Stomach (tissue), 9 donors: Measurements from ENCODE around the gene CFAP20DC. TPM values are rescaled to one million over a fixed set of nuclear protein-coding genes. Genes with fewer than 3 reads are reported as not detected.
A peak's percentile ranks its signal among the peaks of the same experiment; 100 is the strongest.

Experiments used
- DNase-seq, 2 donors: peaks; one replicate each; pipeline versions ENCODE4 v3.0.0 to v3.0.0-alpha.2; 2013 to 2019
- H3K27ac ChIP-seq, 5 donors: fragments of 200-600 bp in 4 of 5; sonication (generic) in 4 of 5; one replicate each; pipeline ENCODE4 v1.5.1; 2013 to 2019; ENCODE audit warnings: mild to moderate bottlenecking in 1 of 5, moderate library complexity in 1 of 5
- H3K27me3 ChIP-seq, 3 donors: fragments of 200-600 bp; sonication (generic); one replicate each; pipeline ENCODE4 v1.5.1; 2017 to 2019; ENCODE audit warnings: mixed run types in 1 of 3
- H3K36me3 ChIP-seq, 4 donors: fragments of 200-600 bp; sonication (generic); 1 replicate in 3 of 4; 2 replicates in 1 of 4; pipeline ENCODE4 v1.5.1; 2016 to 2019
- H3K4me1 ChIP-seq, 4 donors: fragments of 200-600 bp; sonication (generic); one replicate each; pipeline ENCODE4 v1.5.1; 2016 to 2019
- H3K4me3 ChIP-seq, 4 donors: fragments of 200-600 bp; sonication (generic) in 3 of 4; one replicate each; pipeline ENCODE4 v1.5.1; 2016 to 2019; ENCODE audit warnings: mild to moderate bottlenecking in 1 of 4
- H3K9me3 ChIP-seq, 4 donors: fragments of 200-600 bp; sonication (generic); one replicate each; pipeline ENCODE4 v1.5.1; 2016 to 2019
- EP300 ChIP-seq: sonication (generic); formaldehyde crosslinking; IDR thresholded peaks from one replicate; pipeline ENCODE4 v1.6.1; 2017; ENCODE audit warnings: antibody characterized with exemption
- POLR2A ChIP-seq, 4 donors: fragments of 450-650 bp; IDR thresholded peaks; one replicate each; pipeline ENCODE4 v1.6.1; 2016; ENCODE audit warnings: antibody characterized with exemption in 4 of 4, control low read depth in 2 of 4, mild to moderate bottlenecking in 1 of 4, moderate library complexity in 1 of 4
- POLR2AphosphoS5 ChIP-seq, 3 donors: sonication (generic); formaldehyde crosslinking; IDR thresholded peaks; one replicate each; pipeline ENCODE4 v1.6.1; 2016; ENCODE audit warnings: antibody characterized with exemption in 3 of 3
- WGBS, 5 donors: extraction: QIAGEN DNeasy Blood & Tissue Kit in 3 of 5; methylation state at CpG; one replicate each; pipeline versions ENCODE4 v1.1.5 to v1.1.7; 2013 to 2018; 5-methylcytosine and 5-hydroxymethylcytosine counted together
- intact Hi-C: fragments of 100-400 bp; cut with DNase I; formaldehyde crosslinking; loops from one replicate; pipeline ENCODE4 v1.15.1; 2023; ENCODE audit warnings: low total_unique reads
- polyA plus RNA-seq, 3 donors: library from polyadenylated mRNA; stranded (reverse); fragments of 200-250 nt; gene quantifications; one replicate each; pipeline ENCODE4 v1.2.3, GENCODE V29; 2013
- total RNA-seq, 5 donors: library from RNA; depleted of rRNA; stranded (reverse); fragments of >200 nt; gene quantifications; one replicate each; pipeline versions ENCODE4 v1.1.0 to v1.2.3, GENCODE V29; 2014 to 2016
- TF ChIP-seq, protein P1 (sequence below), 7 experiments: fragments of 450-650 bp in 4 of 7; fragments of 200-600 bp in 3 of 7; sonication (generic) in 3 of 7; IDR thresholded peaks; one replicate each; pipeline ENCODE4 v1.5.1; 2016 to 2019; ENCODE audit warnings: antibody characterized with exemption in 7 of 7, control low read depth in 2 of 7, mild to moderate bottlenecking in 1 of 7
- donor health status: healthy with polysubstance abuse.
- donor health status: Bipolar disorder and iron deficiency.
- donor health status: healthy.

Gene CFAP20DC
- total and polyA plus RNA-seq, 8 donors = 0.81 to 2.0 (median 1.00) TPM; not detected in 4

DNA sequence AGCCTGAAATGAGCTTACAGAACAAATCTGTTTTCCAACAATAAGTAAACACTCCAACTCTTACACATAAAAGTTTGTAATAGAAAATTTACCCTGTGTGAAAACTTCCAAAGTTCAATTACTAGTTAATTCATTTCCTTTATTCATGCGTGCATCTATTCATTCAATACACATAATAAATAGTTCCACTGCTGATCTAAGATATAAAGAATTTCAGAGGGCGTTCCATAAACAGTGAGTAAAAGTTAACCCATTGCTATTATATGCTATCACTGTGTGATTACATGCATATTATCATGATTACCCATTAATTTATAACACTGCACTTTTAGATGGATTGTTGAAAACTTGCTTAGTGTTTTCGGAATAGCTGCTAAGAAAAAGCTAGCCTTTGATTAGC, 36.2 kb upstream of the CFAP20DC start:
- WGBS, 5 donors = 41 to 50% (median 46%) methylated on average over 3 of the region's 3 CpGs
- Histone ChIP-seq H3K4me1 (no peaks in the 10 kb centered on the region), H3K27ac (no peak overlapping the region), H3K27me3 (no peaks in the 10 kb centered on the region), H3K4me3 (no peak overlapping the region), H3K36me3 (no peaks in the 10 kb centered on the region), H3K9me3 (no peaks in the 10 kb centered on the region)
- intact Hi-C loops = no loop called here
- no peak for DNase-seq
- TF ChIP-seq EP300 (no peak), POLR2AphosphoS5 (IDR thresholded peaks at IDR 0.05) (no peak), POLR2A (IDR thresholded peaks at IDR 0.05) (no peak)
- TF ChIP-seq, protein P1, sequence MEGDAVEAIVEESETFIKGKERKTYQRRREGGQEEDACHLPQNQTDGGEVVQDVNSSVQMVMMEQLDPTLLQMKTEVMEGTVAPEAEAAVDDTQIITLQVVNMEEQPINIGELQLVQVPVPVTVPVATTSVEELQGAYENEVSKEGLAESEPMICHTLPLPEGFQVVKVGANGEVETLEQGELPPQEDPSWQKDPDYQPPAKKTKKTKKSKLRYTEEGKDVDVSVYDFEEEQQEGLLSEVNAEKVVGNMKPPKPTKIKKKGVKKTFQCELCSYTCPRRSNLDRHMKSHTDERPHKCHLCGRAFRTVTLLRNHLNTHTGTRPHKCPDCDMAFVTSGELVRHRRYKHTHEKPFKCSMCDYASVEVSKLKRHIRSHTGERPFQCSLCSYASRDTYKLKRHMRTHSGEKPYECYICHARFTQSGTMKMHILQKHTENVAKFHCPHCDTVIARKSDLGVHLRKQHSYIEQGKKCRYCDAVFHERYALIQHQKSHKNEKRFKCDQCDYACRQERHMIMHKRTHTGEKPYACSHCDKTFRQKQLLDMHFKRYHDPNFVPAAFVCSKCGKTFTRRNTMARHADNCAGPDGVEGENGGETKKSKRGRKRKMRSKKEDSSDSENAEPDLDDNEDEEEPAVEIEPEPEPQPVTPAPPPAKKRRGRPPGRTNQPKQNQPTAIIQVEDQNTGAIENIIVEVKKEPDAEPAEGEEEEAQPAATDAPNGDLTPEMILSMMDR (IDR thresholded peaks at IDR 0.05) = no peak

DNA sequence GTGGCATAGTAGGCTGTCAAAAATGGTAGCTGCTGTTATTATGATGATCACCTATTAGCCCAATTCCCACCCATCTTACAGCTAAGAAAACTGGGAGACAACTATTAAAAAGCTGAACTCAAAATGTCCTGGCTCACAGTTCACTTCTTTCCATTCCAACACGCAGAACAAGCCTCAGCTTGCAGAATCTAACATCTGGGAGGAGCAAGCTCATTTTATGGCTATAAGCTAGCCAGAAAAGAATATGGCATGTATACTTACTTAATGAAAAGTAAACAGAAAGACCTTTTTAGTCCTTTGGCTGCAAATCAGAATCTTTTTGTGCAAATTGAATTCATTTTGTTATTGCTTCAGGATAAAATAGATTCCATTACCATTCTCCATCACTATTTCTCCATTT, 34.8 kb upstream of the CFAP20DC start:
- no peak overlapping the region for H3K27ac ChIP-seq
- H3K36me3 ChIP-seq = no peaks in the 10 kb centered on the region
- no peaks in the 10 kb centered on the region for H3K9me3 ChIP-seq
- WGBS, 5 donors = 35 to 41% (median 37%) methylated on average over 1 of the region's 1 CpG
- H3K4me3 ChIP-seq = no peak overlapping the region
- TF ChIP-seq EP300 (no peak), POLR2AphosphoS5 (IDR thresholded peaks at IDR 0.05) (no peak), POLR2A (IDR thresholded peaks at IDR 0.05) (no peak)
- TF ChIP-seq, protein P1 (IDR thresholded peaks at IDR 0.05) = no peak
- peak in 1 of 2 donors; percentile 69 for DNase-seq
- H3K27me3 ChIP-seq = no peaks in the 10 kb centered on the region
- H3K4me1 ChIP-seq = no peaks in the 10 kb centered on the region
- intact Hi-C loops = no loop called here

DNA sequence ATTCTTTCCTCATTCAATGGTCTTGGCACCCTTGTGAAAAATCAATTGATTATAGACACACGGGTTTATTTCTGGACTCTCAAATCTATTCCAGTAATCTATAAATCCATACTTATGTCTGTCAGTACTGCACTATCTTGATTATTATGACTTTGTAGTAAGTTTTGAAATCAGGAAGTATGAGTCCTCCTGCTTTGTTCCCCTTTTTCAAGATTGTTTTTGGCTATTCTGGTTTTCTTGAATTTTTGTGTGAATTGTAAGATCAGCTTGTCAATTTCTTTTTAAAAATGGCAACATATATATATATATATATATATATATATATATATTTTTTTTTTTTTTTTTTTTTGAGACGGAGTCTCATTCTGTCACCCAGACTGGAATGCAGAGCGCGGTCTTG, 32.3 kb upstream of the CFAP20DC start:
- Histone ChIP-seq H3K27ac (no peak overlapping the region), H3K4me3 (no peak overlapping the region), H3K27me3 (no peaks in the 10 kb centered on the region), H3K9me3 (no peaks in the 10 kb centered on the region), H3K4me1 (no peaks in the 10 kb centered on the region), H3K36me3 (no peaks in the 10 kb centered on the region)
- intact Hi-C loops = no loop called here
- 87 to 95% (median 94%) methylated on average over 4 of the region's 4 CpGs for WGBS, 5 donors
- DNase-seq = no peak
- TF ChIP-seq POLR2A (IDR thresholded peaks at IDR 0.05) (no peak), POLR2AphosphoS5 (IDR thresholded peaks at IDR 0.05) (no peak), EP300 (no peak)
- TF ChIP-seq, protein P1 (IDR thresholded peaks at IDR 0.05) = no peak

DNA sequence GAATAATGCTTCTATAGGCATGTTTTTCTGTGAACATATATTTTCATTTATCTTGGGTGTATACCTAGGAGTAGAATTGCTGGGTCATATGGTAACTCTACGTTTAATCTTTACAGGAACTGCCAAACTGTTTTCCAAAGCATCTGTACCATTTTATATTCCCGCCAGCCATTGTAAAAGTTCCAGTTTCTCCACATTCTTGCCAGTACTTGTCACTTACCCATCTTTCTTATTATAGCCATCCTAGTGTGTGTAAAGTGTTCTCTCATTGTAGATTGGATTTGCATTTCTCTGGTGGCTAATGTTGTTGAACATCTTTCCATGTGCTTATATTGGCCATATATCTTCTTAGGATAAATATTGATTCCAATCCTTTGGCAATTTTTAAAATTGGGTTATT, 31.2 kb upstream of the CFAP20DC start:
- Histone ChIP-seq H3K4me3 (no peak overlapping the region), H3K27ac (no peak overlapping the region), H3K36me3 (no peaks in the 10 kb centered on the region), H3K9me3 (no peaks in the 10 kb centered on the region), H3K4me1 (no peaks in the 10 kb centered on the region), H3K27me3 (no peaks in the 10 kb centered on the region)
- intact Hi-C loops = no loop called here
- 78 to 89% (median 82%) methylated on average over 2 of the region's 2 CpGs for WGBS, 5 donors
- no peak for DNase-seq
- TF ChIP-seq POLR2AphosphoS5 (IDR thresholded peaks at IDR 0.05) (no peak), POLR2A (IDR thresholded peaks at IDR 0.05) (no peak), EP300 (no peak)
- TF ChIP-seq, protein P1 (IDR thresholded peaks at IDR 0.05) = no peak
